ENCODE results near the gene DBN1.

DBN1 gene

DNA sequence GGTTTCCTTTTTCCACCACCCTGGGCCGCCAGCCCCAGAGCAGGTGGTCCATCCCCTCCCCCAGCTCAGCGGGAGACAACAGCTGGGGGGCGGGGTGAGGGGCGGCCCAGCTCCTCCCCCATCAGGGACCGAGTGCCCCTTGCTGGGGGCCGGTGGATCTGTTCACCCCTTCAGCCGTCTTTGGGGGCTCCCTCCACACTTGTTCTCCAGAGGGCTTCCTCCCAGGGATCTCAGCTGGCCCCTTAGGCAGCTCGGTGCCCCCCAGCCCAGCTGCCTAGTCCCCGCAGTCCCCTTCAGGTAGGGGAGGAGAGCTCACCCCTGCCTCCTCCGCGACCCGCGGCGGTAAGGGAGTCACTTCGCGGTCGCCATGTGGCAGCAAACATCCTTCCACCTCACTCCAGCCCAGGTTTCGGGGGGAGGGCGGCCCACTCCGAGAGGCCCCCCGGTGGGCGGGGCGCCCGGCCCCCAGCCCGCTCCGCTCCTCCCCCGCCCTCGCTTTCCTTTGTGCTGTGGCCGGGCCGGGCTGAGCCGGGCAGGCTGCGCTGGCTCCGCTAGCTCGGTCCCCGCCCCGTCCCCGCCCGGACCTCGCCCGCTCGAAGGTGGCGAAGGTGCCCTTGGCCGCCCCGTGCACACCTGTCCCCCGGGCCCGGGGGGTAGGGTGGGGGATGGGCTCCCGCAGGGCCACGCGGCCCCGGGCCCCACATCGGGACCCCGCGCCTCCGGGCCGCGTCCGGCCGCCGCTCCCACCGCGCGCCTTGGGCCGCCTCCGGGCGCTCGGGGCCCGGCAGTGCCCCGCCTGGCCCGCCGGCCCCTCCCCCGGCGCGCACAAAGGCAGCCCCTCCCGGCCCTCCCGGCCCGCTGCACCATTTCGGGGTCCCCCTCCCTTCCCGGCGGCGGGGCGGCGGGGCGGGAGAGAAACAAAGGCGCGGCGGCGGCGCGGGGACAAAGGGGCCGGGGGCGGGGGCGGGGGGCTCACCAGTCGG is 683 bp downstream of the DBN1 start:
- DNase-seq: peak in 1 of 2 experiments; percentile 38

DNA sequence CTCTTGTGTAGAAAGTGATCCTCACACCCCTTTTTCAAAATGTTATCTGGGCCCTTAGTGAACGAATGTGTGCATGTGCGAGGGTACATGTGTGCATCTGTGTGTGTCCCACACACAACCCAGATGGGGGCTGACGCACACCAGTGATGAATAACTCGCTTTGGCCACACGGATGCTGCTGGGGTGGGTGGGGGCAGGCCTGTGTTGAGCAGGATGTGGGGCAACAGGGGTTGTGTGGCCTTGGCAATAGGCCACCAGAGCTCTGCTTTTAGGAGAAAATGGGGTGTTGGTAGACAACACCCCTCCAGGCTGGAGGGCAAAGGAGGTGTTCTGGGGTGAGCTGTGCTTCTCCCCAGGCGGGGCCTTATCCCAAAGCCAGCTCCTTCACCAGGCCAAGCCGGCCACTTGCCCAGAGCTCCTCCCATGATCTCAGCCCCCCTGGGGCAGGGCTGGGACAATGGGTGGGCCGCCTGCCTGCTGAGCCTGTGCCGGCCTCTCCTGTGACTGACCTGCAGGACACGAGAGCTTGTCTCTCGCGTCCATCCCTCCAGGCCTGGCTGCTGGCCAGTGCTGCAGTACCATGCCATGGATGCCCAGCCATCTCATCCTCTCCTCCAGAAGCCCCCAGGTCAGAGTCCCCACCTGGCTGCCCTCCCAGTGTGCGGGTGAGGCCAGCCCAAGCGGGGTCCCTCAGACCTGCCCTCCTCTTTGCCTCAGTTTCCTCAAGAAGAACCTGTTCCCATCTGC is 1.7 kb downstream of the DBN1 start:
- no peak for DNase-seq

DNA sequence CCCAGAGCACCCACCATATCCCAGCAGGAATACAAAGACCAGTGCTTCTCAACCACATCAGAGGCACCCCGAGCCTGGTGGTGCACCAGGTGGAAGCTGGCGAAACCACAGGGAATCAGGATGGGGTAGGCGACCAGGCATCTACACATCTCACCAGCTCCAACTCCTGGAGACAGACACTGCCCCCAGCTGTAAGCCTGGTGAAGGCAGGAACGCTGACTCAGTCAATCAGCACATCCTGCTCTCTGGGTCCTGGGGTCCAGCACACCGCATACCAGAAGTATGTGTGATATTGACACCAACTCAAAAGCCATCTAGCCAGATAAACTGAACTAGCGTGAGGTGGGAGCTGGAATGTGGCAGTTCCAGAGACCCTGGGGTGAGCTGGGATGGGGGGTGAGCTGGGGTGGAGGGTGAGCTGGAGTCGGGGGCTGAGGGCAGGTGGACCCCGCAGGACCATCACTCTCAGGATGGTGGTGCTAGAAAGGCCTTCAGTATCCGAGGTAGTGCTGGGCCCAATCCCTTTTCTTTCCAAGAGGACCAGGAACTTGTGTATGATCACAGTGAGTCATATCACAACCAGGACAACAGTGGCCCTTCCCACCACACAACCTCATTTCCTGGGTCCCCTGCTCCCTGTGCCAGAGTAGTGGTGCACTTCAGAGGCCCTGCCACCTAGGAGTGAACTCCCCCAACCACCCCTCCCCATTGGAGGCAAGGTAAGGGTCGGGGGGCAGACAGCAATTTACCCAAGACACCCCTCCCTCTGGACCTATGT is 2.5 kb downstream of the DBN1 start:
- DNase-seq: no peak

DNA sequence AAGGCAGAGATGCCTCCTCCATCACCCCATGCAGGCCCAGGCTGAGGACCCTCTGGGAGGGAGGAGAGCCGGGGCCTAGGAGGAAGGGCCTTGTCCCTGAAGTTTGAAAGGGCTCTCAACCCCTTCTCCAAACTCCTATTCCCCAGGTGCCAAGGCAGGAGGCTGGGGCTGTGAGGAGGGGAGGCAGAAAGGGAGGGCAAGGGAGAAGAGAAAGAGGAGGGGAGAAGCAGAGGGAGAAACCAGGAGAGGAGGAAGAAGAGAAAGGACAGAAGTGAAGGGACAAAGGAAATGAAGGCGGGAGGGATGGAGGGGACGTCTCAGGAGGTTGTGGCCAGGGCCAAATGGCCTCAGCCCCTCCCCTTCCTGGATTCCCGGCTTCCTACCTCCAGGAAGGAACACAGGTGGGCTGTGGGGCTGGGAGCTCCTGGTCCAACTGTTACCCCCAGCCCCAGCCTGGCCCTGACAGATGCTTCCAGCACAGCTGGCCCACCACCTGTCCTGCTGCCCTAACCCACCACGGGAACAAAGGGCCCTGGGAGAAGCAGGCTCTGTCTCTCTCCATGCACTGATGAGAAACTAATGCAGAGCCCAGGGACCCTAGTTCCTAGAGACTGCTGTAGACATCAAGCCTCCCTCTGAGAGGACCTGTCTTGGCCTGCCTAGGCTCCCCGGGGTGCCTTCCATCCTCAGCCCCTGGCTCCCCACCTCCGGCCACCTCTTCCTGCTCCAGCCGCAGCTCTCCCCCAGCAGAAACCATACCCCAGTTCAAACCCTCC is 3.5 kb downstream of the DBN1 start:
- no peak for DNase-seq

DNA sequence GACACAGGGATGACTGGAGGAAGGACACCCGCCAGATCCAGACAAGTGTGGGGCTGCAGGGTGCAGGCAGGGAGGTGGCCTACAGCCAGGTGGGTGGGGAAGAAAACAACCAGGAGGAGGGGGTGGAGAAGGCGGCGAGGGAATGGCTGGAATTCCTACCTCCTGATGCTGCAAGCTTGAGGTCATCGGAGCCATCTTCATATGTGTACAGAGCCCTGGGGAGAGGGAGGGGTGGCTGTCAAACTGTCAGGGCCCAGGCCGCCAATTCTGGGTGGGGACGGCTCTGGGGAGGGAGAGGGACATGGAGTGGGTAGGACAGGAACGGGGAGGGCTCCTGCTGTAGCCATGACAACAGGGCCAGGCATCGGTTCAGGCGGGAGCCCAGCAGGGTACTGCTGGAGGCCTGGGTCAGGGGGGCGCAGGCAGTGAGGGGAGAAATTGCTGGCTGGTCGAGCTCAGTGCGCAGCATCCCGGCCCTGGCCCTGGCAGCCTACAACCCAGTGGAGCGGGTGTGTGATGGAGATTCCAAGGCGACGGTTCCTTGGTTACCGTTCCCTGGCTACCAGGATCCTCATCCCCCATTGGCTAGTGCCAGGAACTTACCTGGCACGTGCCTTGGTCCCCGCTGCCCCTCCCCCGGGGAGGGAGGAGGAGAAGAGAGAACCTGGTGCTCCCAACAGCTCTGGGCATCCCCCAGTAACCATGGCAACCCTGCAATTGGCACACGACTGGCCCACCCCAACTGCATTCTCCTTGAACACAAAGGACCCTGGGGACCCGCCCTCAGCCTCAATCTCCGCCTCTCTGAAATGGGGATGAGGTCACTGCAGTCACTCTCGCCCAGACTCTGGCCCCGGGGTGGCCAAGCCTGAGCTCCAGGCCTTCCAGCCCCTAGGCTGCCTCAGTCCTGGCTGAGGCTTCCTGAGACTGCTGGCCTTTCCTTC is 4.5 kb downstream of the DBN1 start:
- DNase-seq: no peak

DNA sequence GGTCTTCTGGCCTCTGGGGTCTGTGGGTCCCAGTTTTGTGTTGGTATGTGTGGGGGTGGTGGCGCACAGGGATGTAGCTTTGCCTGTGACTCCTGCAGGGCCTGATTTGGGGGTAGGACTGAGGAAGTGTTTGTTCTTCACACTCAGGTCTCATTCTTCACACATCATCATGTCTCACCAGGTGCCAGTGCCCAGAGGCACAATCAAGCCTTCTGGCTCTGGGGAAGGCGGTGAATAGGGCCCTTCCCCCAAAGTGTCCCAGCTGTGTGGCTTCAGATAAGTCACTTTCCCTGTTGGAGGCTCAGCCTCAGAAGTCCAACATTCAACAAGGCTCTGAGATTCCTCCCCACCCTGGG is 5.1 kb downstream of the DBN1 start:
- DNase-seq: no peak

DNA sequence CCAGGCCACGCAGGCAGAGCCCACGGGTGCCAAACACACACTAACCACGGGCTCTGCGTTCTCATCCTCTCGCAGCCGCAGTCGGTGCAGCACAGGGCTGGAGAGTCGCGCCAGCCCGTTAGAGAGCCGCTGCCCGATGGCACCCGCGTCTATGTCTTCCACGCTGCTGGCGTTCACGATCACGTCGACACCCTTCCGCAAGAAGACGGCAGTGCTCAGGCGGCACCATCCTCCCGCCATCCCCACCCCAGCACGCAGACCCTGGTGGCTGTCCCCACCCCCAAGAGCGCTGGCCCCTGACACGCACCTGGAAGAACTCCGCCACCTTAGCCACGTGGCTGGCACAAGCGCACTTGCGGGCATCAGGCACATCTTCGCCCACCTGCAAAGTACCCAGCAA is 6.0 kb downstream of the DBN1 start:
- no peak for DNase-seq

DNA sequence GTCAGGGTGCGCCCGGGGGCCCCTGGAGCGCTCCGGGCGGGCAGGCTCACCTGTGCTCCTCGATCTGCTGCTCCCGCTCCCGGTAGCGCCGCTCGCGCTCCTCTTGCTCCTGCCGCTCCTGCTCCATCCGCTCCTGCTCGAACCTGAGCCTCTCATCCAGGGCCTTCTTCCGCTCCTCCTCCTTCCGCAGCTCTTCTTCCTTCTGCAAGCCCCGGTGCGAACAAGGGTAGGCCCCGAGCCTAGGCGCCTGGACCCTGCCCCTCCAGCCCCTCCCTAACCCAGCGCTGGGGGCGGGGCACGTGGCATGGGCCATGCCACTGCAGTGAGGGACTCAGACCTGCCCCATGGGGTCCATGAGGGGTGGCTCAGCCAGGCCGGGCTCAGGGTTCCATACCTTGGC is 6.6 kb downstream of the DBN1 start:
- DNase-seq: no peak

DNA sequence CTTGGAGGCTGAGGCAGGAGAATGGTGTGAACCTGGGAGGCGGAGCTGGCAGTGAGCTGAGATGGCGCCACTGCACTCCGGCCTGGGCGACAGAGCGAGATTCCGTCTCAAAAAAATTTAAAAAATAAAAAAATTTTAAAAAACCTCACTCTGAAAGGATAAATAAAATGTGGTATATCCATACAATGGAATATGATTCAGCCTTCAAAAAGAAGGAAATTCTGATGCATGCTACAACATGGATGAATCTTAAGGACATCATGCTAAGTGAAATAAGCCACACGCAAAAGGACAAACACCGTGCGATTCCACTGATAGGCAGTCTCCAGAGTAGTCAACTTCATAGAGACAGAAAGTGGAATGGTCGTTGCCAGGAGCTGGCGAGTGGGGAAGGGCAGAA is 8.4 kb downstream of the DBN1 start:
- no peak for DNase-seq

DNA sequence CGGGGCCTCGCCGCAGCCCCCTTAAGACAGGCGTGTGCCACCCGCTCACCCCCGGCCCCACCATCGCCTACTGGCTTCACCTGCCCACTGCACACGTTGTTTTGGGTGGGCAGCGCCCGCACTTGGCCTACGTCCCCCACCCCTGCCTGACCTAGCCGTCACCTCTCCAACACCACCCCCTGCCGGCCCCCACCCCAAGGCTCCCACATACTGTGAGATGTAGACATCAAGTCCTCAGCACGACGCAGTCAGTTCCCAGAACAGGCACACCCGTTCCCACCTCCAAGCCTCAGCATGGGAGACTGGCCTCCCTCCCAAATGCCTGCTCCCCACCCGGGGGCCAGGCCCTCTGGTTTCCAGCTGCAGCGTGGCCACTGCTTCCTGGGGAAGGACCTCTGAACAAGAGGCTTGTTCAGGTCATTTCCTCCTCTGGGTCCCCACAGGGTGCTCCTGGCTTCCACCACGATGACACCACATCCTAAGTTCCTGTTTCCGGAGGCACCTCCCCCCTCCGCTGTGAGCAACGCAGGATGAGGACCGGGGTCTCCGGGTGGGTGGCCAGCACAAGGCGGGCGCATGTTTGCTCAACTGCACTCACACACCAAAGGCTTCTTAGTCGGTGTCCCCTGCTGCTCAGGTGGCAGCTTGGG is 11.3 kb downstream of the DBN1 start:
- no peak for DNase-seq

- DNase-seq: no peak
Measured at GRCh38 chr5:177459819-177460628, 13.4 kb downstream of the DBN1 start.

DNA sequence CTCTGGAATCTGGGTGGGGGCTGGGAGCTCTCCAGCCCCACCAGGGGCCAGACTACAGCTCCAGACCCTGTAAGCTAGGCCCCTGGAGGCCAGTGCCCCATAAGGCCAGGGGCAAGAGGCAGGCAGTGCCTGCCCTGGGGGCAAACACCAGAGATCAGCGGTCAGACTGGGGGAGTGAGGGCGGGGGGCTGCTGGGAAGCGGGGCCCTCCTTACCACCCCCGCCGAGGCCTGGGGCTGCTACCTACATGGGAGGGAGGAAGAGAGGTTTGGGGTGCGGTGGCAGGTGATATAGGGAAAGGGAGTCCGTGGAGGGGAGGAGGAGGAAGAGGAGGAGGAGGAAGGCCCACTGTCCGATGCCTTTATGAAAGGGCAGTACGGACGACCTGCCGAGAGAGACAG is 14.1 kb downstream of the DBN1 start:
- no peak for DNase-seq

DNA sequence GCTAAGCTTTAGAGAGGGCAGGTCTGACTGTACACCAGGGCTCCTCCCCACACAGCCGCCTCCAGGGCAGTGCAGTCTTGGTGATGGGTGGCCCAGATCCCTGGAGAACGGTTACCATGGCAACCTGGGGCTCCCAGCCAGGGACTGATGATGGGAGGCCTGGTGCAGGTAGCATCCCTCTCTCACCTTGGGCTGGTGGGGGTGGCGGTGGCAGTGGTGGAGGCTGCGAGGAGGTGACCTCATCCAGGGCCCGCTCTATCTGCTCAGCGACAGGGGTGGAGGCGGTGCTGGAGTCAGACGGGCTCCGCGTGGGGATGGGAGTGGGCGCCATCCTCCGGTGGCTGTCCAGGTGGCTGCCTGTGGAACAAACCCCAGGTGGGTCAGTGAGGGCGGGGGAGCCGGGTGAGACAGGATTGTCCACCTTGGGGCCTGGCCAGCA is 14.5 kb downstream of the DBN1 start:
- DNase-seq: no peak

DNA sequence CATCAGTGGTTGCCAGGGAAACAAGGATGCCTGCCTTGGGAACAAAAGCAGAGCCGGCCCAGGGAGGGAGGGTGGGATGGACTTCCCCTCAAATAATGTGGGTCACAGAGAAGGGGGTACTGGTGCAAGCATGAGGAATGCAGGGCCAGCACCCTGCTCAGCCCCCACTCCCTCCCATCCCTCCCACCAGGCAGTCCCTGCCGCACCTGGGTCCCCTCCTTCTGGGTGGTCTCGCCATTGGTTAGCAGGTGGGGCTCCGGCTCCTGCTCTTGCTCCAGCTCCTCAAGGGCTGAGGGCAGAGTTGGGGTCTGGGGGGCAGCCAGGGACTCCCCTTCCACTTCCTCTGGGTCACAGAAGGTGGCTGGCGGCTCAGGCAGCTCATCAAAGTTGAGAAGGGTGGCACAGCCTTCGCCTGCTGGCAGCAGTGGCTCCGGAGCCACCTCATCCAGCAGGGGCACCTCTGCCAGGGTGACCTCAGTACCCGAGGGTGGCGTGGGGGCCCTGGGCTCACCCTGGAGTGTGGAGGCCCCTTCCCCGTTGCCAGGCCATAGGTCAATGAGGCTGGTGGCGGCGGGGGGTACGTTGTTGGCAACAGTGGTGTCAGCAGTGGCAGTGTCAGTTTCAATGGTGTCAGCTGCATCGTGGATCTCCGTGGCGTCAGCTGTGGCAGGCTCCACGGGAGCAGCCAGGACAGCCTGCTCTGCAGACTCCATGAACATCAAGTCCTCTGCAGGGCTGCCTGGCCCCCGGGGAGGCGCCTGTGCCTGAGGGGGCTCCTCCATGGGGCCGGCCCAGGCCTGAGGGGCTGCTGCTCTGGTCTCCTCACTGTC is 15.4 kb downstream of the DBN1 start:
- DNase-seq: no peak

- DNase-seq: peak; percentile 87 to 90
Measured at GRCh38 chr5:177456976-177457851, 16.2 kb downstream of the DBN1 start.

DNA sequence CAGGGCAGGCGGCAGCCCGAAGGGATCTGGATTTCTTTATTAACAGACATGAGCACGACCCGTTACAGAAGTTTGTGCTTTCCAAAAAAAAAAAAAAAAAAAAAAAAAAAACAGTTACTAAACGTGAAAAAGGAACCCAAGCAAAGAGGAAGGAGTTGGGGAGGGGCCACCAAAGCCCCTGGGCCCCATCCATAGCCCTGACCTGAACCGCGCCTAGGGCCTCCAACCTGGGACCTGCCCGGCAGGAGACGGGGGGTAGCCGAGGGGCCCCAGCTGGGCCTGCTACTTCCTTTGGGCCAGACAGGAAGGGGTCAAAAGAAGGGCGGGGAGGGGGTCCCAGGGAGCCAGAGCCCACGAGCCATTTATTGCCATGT is 16.9 kb downstream of the DBN1 start:
- DNase-seq: no peak

DNA sequence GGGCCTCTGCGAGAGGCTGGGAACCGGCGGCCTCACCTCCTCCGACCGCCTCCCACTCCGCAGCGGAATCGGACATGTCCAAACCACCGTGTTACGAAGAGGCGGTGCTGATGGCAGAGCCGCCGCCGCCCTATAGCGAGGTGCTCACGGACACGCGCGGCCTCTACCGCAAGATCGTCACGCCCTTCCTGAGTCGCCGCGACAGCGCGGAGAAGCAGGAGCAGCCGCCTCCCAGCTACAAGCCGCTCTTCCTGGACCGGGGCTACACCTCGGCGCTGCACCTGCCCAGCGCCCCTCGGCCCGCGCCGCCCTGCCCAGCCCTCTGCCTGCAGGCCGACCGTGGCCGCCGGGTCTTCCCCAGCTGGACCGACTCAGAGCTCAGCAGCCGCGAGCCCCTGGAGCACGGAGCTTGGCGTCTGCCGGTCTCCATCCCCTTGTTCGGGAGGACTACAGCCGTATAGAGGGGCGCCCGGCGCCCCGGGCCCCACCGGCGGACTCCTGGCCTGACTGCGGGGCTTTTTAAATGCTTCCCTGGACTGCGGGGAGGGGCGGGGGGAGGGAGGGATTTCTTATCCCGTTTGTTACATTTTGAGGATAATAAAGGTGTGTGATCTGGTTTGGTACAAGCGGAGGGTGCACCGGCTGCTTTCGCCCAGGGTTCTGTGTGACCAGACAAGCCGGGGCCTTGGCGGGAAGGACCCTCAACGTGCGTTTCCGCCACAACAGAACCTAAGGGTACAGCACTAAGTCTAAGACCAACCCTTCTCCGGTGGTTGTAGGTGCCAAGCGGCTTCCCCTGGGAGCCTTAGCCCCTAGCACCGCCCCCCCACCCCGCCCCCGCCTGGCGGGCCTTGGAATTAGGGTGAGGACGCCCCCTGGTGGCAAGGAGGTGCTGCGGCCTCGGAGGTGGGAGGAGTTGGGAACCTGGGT is 17.5 kb downstream of the DBN1 start:
- peak; percentile 75 to 92 for DNase-seq

All from NCI-H446 (cell line).